Panc1 (cell line): Measurements from ENCODE around the gene SLC35F2. TPM values are rescaled to one million over a fixed set of nuclear protein-coding genes. Genes with fewer than 3 reads are reported as not detected.

Source experiments
- ATAC-seq: fragments of 200-7000 bp; cut with Tn5 transposase; 2 replicates; pipeline ENCODE4 v1.9.1; 2020; ENCODE audit warnings: mild to moderate bottlenecking, moderate library complexity
- BruUV-seq: library from RNA; stranded (reverse); fragments of 400-500 nt; replicated peaks from 2 replicates; lab custom pipeline; 2021; lab: Mats Ljungman, UMichigan
- CTCF ChIA-PET: fragments of 300-600 bp; sonication (Branson Sonifier 250); formaldehyde crosslinking; loops from one replicate; lab custom pipeline; 2022; ENCODE audit warnings: antibody characterized with exemption; lab: Charles Lee
- POLR2A ChIA-PET: fragments of 300-600 bp; sonication (Branson Sonifier 250); formaldehyde crosslinking; loops from one replicate; lab custom pipeline; 2022; ENCODE audit warnings: antibody characterized with exemption; lab: Charles Lee
- DNase-seq: peaks from one replicate; pipeline ENCODE4 v3.0.0-alpha.2; 2010; ENCODE audit warnings: low read depth, low spot score
- H3K27ac ChIP-seq: 2 replicates; pipeline ENCODE4 v1.5.1; 2011; ENCODE audit warnings: mild to moderate bottlenecking, low read length, inconsistent platforms
- H3K27me3 ChIP-seq: fragments of 200-500 bp; sonication (Bioruptor generic); 2 replicates; pipeline ENCODE4 v1.6.0; 2014; ENCODE audit warnings: low read length, inconsistent platforms; ENCODE audit not compliant: control insufficient read depth, insufficient read depth
- H3K36me3 ChIP-seq: fragments of 200-500 bp; sonication (Bioruptor generic); 2 replicates; pipeline ENCODE4 v1.5.1; 2014; ENCODE audit warnings: inconsistent platforms, mild to moderate bottlenecking, low read length, moderate library complexity; ENCODE audit not compliant: control insufficient read depth, insufficient read depth
- H3K4me1 ChIP-seq: 2 replicates; pipeline ENCODE4 v1.5.1; 2011; ENCODE audit warnings: inconsistent platforms, mild to moderate bottlenecking, low read length, moderate library complexity; ENCODE audit not compliant: control insufficient read depth, insufficient read depth
- H3K4me3 ChIP-seq, 2 experiments: 2 replicates each; pipeline ENCODE4 v1.5.1; 2011 to 2012; ENCODE audit warnings: low read depth in 2 of 2, low read length in 2 of 2, mild to moderate bottlenecking in 2 of 2, inconsistent platforms in 1 of 2, moderate library complexity in 1 of 2
- H3K9me3 ChIP-seq: fragments of 200-500 bp; sonication (Bioruptor generic); 2 replicates; pipeline ENCODE4 v1.5.1; 2014; ENCODE audit warnings: low read depth, mild to moderate bottlenecking, inconsistent platforms, low read length, moderate library complexity; ENCODE audit not compliant: control insufficient read depth, insufficient read depth
- POLR2AphosphoS5 ChIP-seq: IDR thresholded peaks from 2 replicates; pipeline ENCODE4 v1.6.1; 2012; ENCODE audit warnings: mild to moderate bottlenecking, low read depth, low read length, moderate library complexity
- SIN3A ChIP-seq: IDR thresholded peaks from 2 replicates; pipeline ENCODE4 v1.6.1; 2012; ENCODE audit warnings: low read depth, mild to moderate bottlenecking, low read length, moderate library complexity, borderline replicate concordance; ENCODE audit not compliant: insufficient read depth
- TCF7L2 ChIP-seq: IDR thresholded peaks from 2 replicates; pipeline ENCODE4 v1.6.1; 2011; ENCODE audit warnings: mild to moderate bottlenecking, low read depth, low read length, inconsistent platforms
- in situ Hi-C: cut with HindIII; loops from 2 replicates; pipeline ENCODE4 v1.10.0; 2016; ENCODE audit warnings: low sequenced_read_pairs, low pct_unique_long_range_greater_than_20kb
- intact Hi-C: fragments of 100-400 bp; cut with micrococcal nuclease; formaldehyde crosslinking; loops from one replicate; pipeline ENCODE4 v1.10.0; 2022; ENCODE audit not compliant: unreplicated experiment
- total RNA-seq: library from RNA; stranded (reverse); gene quantifications from one replicate; pipeline ENCODE4 v1.2.1, GENCODE V29; 2021; ENCODE audit not compliant: unreplicated experiment
- TF ChIP-seq, protein P1 (sequence below), 2 experiments: IDR thresholded peaks; 2 replicates each; pipeline ENCODE4 v1.6.1; 2011 to 2012; ENCODE audit warnings: low read depth in 2 of 2, control low read depth in 1 of 2, low read length in 1 of 2, mild to moderate bottlenecking in 1 of 2, moderate library complexity in 1 of 2; ENCODE audit not compliant: insufficient read depth in 1 of 2
- TF ChIP-seq, protein P2 (sequence below): fragments of 450-650 bp; IDR thresholded peaks from 2 replicates; pipeline ENCODE4 v1.5.1; 2017; ENCODE audit warnings: mild to moderate bottlenecking

The SLC35F2 gene
- total RNA-seq, 1 experiment from 2014 or later = 89.4 TPM

DNA sequence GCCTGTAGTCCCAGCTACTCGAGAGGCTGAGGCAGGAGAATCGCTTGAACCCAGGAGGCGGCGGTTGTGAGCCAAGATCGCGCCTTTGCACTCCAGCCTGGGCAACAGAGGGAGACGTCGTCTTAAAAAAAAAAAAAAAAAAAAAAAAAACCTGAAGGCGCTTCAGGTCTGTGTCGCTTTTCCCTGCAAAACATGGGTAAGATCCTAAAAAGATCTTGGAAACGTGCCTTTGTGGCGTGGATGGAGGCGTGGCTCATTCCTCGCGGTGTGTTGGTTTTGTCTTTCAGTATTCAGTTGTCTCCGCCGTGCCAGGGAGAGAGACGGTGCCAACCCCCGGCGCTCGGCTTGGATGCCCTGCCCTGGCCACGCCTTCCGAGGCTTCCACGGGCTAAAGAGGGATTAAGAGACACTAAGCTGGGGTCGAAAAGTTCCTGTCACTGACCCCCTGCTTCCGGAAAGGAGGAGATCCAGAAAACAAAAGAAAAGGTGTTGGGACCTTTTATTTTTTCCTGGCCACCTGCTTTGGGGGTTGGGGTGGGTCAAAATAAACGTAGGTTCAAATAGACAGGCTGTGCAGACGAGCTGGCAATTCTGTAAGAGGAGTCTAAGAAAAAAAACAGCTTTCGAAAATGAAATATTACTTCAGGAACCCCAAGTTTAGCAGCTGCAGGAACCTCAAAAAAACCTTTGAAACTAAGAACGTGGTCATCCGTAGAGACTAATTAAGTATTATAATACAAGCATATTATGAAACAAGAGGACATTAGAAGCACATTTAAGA is 1.1 kb upstream of the SLC35F2 start:
- H3K27me3 ChIP-seq = no peaks in the 10 kb centered on the region
- H3K4me1 ChIP-seq = peaks cover 9% of the 10 kb centered on the region; the same call in 1 of the 2 replicates
- peak; percentile 32 for DNase-seq
- peak; percentile 60 for ATAC-seq
- POLR2A ChIA-PET = interaction anchor here (0.7 kb wide), 1 partner anchor 58 kb away, joined by 3 read pairs; no protein-coding TSS in a partner anchor
- H3K27ac ChIP-seq = peak overlapping the region; percentile 96
- BruUV-seq = TSS peak; percentile 79
- intact Hi-C loops = loop anchor here (2.0 to 5.0 kb wide), 2 partner anchors 39 to 62 kb away; no protein-coding TSS in a partner anchor
- peak overlapping the region; percentile 83 to 91 for H3K4me3 ChIP-seq
- H3K9me3 ChIP-seq = no peaks in the 10 kb centered on the region
- CTCF ChIA-PET = interaction anchor here (0.7 kb wide), 1 partner anchor 154 kb away, joined by 5 read pairs; no protein-coding TSS in a partner anchor
- peaks cover 5% of the 10 kb centered on the region; the same call in 1 of the 2 replicates for H3K36me3 ChIP-seq
- TF ChIP-seq SIN3A = 0 out of 2 replicates have a peak, but pooled peaks have one; percentile 28
- peak; percentile 21; the same call in 1 of the 2 replicates for TF ChIP-seq POLR2AphosphoS5
- TF ChIP-seq, protein P1, sequence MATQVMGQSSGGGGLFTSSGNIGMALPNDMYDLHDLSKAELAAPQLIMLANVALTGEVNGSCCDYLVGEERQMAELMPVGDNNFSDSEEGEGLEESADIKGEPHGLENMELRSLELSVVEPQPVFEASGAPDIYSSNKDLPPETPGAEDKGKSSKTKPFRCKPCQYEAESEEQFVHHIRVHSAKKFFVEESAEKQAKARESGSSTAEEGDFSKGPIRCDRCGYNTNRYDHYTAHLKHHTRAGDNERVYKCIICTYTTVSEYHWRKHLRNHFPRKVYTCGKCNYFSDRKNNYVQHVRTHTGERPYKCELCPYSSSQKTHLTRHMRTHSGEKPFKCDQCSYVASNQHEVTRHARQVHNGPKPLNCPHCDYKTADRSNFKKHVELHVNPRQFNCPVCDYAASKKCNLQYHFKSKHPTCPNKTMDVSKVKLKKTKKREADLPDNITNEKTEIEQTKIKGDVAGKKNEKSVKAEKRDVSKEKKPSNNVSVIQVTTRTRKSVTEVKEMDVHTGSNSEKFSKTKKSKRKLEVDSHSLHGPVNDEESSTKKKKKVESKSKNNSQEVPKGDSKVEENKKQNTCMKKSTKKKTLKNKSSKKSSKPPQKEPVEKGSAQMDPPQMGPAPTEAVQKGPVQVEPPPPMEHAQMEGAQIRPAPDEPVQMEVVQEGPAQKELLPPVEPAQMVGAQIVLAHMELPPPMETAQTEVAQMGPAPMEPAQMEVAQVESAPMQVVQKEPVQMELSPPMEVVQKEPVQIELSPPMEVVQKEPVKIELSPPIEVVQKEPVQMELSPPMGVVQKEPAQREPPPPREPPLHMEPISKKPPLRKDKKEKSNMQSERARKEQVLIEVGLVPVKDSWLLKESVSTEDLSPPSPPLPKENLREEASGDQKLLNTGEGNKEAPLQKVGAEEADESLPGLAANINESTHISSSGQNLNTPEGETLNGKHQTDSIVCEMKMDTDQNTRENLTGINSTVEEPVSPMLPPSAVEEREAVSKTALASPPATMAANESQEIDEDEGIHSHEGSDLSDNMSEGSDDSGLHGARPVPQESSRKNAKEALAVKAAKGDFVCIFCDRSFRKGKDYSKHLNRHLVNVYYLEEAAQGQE (IDR thresholded peaks at IDR 0.05; ENCODE audit: insufficient read depth in 1 of 2, low read depth in 2 of 2, low read length in 1 of 2) = no peak
- TF ChIP-seq TCF7L2 = no peak
- TF ChIP-seq, protein P2, sequence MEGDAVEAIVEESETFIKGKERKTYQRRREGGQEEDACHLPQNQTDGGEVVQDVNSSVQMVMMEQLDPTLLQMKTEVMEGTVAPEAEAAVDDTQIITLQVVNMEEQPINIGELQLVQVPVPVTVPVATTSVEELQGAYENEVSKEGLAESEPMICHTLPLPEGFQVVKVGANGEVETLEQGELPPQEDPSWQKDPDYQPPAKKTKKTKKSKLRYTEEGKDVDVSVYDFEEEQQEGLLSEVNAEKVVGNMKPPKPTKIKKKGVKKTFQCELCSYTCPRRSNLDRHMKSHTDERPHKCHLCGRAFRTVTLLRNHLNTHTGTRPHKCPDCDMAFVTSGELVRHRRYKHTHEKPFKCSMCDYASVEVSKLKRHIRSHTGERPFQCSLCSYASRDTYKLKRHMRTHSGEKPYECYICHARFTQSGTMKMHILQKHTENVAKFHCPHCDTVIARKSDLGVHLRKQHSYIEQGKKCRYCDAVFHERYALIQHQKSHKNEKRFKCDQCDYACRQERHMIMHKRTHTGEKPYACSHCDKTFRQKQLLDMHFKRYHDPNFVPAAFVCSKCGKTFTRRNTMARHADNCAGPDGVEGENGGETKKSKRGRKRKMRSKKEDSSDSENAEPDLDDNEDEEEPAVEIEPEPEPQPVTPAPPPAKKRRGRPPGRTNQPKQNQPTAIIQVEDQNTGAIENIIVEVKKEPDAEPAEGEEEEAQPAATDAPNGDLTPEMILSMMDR = no peak
- in situ Hi-C loops = no loop called here

DNA sequence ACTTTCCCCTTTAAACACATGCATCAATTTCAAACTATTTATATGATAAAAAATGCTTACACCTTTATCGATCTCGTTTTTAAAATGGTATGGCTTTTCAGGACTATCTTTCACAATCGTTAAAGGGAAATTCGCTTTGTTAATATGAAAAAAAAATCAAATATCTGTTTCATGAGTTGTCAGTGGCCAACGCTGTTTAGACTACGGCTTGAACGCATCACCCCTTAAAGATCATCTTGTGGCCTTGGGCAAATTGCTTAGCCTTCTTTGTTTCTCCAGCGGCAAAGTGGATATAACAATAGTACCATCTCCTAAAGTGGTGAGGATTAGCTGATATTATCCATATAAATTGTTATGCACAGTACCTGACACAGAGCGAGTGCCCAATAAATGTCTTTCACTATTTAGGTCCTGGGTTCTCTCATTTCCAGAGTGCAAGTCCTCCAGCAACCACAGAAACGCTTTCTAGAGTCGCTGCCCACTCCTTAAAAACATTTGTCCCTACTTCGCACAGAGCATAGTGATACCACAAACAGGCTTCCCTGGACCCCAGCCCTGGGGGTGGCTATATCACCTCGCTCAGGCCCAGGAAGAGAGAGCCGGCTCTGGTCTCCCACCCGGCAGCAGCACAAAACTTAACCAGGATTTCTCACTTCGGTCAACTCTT is 904 bp downstream of the SLC35F2 start:
- peak; percentile 1 for ATAC-seq
- peak; percentile 12 for DNase-seq
- TF ChIP-seq, protein P2 = no peak
- 0 out of 2 replicates have a peak, but pooled peaks have one; percentile 5 for TF ChIP-seq POLR2AphosphoS5
- H3K36me3 ChIP-seq = peaks cover 5% of the 10 kb centered on the region; the same call in 1 of the 2 replicates
- H3K27me3 ChIP-seq = no peaks in the 10 kb centered on the region
- peak overlapping the region; percentile 83 to 91 for H3K4me3 ChIP-seq
- POLR2A ChIA-PET = interaction anchor here (0.8 kb wide), 1 partner anchor 240 kb away, joined by 5 read pairs; no protein-coding TSS in a partner anchor
- H3K9me3 ChIP-seq = no peaks in the 10 kb centered on the region
- in situ Hi-C loops = no loop called here
- CTCF ChIA-PET = no interaction called here
- intact Hi-C loops = loop anchor here (2.0 to 5.0 kb wide), 2 partner anchors 41 to 60 kb away; no protein-coding TSS in a partner anchor
- BruUV-seq = TSS peak; percentile 85
- peaks cover 14% of the 10 kb centered on the region; the same call in 1 of the 2 replicates for H3K4me1 ChIP-seq
- peak overlapping the region; percentile 96 for H3K27ac ChIP-seq
